Transverse colon (tissue), 4 donors: ENCODE data around the gene DEDD.

Source experiments
- POLR2A ChIP-seq: fragments of 450-650 bp; IDR thresholded peaks from one replicate; pipeline ENCODE4 v1.6.1; 2016; ENCODE audit warnings: antibody characterized with exemption, mild to moderate bottlenecking, moderate library complexity
- POLR2AphosphoS5 ChIP-seq, 3 donors: sonication (generic); formaldehyde crosslinking; IDR thresholded peaks; one replicate each; pipeline ENCODE4 v1.6.1; 2016; ENCODE audit warnings: antibody characterized with exemption in 3 of 3
- TF ChIP-seq, protein P1 (sequence below), 5 experiments: fragments of 200-600 bp in 3 of 5; fragments of 450-650 bp in 2 of 5; sonication (generic) in 3 of 5; IDR thresholded peaks; 1 replicate in 2 of 5; 2 replicates in 3 of 5; pipeline ENCODE4 v1.5.1; 2016 to 2017; ENCODE audit warnings: antibody characterized with exemption in 5 of 5, inconsistent platforms in 3 of 5, mild to moderate bottlenecking in 2 of 5, moderate library complexity in 1 of 5

DNA sequence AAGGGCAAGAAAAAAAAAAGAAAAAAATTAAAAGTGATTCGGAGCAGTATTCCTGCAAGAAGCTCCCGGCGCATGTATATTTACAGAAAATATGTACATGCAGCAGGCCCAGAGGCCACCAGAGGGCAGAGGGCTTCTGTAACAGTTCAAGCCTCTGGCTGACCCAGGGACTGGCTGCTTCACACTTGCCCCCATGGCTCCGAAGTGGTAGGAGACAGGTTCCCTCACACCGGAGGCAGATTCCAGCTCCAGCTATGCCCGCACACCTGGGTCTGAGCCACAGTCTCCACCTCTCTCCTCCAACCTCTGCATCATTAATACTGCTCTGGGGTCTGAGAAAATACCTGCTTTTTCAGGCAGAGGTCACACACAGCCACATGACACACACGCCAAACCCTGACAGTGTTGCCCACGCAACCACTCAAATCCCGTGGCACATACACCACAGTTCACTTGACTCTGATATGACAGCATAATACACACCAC, 60.5 kb downstream of the DEDD start:
- TF ChIP-seq, protein P1, sequence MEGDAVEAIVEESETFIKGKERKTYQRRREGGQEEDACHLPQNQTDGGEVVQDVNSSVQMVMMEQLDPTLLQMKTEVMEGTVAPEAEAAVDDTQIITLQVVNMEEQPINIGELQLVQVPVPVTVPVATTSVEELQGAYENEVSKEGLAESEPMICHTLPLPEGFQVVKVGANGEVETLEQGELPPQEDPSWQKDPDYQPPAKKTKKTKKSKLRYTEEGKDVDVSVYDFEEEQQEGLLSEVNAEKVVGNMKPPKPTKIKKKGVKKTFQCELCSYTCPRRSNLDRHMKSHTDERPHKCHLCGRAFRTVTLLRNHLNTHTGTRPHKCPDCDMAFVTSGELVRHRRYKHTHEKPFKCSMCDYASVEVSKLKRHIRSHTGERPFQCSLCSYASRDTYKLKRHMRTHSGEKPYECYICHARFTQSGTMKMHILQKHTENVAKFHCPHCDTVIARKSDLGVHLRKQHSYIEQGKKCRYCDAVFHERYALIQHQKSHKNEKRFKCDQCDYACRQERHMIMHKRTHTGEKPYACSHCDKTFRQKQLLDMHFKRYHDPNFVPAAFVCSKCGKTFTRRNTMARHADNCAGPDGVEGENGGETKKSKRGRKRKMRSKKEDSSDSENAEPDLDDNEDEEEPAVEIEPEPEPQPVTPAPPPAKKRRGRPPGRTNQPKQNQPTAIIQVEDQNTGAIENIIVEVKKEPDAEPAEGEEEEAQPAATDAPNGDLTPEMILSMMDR (IDR thresholded peaks at IDR 0.05): peak; percentile 41 to 73 (median 59)
- TF ChIP-seq POLR2AphosphoS5 (IDR thresholded peaks at IDR 0.05): no peak
- TF ChIP-seq POLR2A: no peak
